ENCODE results near the gene PTTG1IP.

The PTTG1IP gene

GRCh38 chr21:44888581-44889550, 15.4 kb upstream of the PTTG1IP start:
- ChIA-PET POLR2A (no interaction called here), CTCF (interaction anchor here (1.2 to 10.9 kb wide), 2 partner anchors 19 to 42 kb away, joined by 3 to 104 read pairs; no protein-coding TSS in a partner anchor)
- TF ChIP-seq, protein P1, sequence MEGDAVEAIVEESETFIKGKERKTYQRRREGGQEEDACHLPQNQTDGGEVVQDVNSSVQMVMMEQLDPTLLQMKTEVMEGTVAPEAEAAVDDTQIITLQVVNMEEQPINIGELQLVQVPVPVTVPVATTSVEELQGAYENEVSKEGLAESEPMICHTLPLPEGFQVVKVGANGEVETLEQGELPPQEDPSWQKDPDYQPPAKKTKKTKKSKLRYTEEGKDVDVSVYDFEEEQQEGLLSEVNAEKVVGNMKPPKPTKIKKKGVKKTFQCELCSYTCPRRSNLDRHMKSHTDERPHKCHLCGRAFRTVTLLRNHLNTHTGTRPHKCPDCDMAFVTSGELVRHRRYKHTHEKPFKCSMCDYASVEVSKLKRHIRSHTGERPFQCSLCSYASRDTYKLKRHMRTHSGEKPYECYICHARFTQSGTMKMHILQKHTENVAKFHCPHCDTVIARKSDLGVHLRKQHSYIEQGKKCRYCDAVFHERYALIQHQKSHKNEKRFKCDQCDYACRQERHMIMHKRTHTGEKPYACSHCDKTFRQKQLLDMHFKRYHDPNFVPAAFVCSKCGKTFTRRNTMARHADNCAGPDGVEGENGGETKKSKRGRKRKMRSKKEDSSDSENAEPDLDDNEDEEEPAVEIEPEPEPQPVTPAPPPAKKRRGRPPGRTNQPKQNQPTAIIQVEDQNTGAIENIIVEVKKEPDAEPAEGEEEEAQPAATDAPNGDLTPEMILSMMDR (IDR thresholded peaks at IDR 0.05; ENCODE audit: control extremely low read depth, extremely low read depth, low read depth, missing control alignments): no peak
- no peak for DNase-seq (ENCODE audit: extremely low spot score)

DNA sequence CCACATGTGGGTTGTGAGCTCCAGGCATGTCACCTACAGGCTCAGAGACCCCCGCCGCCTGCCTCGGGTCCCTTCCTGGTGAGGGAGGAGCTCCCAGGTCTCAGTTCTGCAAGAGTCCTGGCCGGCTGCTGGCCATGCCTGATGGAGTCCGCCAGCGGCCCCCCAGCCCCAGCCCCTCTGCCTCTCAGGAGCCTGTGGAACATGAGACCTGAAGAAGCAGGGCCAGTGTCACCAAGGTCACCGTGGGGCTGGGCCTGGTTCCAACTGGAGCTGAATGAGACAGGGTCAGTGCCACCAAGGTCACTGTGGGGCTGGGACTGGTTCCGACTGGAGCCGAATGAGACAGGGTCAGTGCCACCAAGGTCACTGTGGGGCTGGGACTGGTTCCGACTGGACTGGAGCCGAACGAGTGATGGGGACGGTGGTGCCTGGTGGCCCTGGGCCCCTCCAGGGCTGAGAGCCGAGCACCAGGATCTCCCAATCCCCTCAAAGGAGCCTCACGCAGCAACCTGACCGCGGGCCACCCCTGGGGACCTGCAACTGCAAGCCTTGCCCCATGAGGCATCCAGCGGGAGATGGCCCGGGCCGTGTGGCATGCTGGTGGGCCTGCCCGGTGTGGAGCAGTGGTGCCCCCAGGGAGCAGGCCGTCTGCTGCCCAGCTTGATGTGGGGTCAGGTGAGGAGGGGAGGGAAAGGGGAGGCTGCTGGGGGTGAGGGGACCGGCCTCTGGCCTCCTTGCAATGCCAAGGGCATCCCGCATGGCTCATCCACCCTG, 14.5 kb upstream of the PTTG1IP start:
- TF ChIP-seq, protein P1 (IDR thresholded peaks at IDR 0.05; ENCODE audit: control extremely low read depth, extremely low read depth, low read depth, missing control alignments): no peak
- CTCF ChIA-PET: interaction anchor here (0.6 to 10.9 kb wide), 3 partner anchors 20 to 250 kb away, joined by 3 to 104 read pairs (median 4); no protein-coding TSS in a partner anchor
- POLR2A ChIA-PET: no interaction called here
- no peak for DNase-seq (ENCODE audit: extremely low spot score)

DNA sequence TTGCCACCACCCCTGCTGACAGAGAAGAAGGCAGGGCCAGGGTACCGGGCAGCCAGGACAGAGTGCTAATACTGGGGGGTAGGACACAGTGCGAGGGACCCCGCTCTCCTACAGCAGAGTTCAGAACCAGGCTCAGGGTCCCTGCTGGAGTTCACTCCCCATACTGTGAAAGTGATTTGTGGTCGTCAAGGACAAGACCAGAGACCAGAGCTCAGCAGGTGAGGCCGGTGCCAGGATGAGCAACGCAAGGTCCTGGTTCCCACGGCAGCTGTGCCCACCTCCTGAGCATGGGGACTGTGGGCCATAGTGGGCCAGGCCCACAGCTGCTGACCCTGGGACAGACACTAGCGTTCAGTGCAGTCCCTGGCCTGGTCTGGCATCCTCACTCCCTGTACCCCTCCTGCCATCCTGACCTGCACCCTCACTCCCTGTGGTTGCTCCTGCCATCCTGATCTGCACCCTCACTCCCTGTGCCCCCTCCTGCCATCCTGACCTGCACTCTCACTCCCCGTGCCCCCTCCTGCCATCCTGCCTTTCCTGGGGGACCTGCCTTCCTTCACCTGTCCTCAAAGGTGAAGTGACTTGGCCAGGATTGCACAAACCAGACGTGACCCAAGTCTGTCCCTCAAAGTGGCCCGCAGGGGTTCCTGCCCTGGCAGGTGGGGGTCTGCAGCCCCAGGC, 13.8 kb upstream of the PTTG1IP start:
- TF ChIP-seq, protein P1 (IDR thresholded peaks at IDR 0.05; ENCODE audit: control extremely low read depth, extremely low read depth, low read depth, missing control alignments): no peak
- no peak for DNase-seq (ENCODE audit: extremely low spot score)
- ChIA-PET POLR2A (no interaction called here), CTCF (interaction anchor here (10.9 kb wide), 1 partner anchor 43 kb away, joined by 104 read pairs; no protein-coding TSS in a partner anchor)

DNA sequence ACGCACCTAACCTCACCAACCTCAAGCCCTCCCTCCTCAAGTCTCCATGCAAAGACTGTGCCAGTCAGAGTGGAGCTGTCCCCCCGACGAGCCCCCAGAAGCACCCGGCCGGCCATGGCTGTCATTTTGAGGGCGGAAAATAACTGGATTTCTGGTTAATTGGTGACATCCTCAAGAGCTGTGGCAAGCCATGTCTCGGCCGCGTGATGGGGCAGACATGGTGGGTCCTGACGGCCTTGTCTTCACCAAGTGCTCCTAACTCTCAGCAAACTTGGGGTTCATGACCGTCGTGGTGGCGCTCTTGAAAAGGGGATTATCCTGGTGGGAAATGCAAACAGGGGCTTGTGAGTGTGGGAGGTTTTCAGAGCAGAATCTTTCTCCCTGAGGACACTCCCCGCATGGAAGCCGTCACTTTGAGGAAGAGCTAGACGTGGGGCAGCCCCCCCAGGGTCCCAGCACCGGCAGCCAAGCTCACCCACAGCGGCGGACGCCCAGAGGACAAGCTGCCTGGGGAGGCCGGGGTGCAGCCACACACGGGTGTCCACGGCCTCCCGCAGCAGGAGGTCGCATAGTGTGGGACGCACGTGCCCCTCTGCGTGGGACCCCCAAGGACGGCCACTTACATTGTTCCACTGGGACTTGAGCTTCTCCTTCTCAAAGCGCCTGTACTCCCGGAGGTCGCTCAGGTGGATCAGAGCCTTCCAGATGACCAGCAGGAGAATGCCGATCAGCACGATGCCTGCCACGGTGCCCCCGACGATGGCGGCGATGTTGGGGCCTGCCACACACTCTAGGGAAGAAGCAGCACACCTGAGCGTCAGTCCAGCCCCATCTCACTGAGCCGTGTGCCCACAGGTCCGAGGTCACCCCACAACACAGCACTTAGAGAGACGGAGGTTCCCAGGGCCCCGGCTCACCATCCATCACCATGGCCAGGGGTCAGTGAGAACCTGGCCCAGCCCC, 12.9 kb upstream of the PTTG1IP start:
- ChIA-PET CTCF (interaction anchor here (10.9 kb wide), 1 partner anchor 44 kb away, joined by 104 read pairs; no protein-coding TSS in a partner anchor), POLR2A (no interaction called here)
- DNase-seq (ENCODE audit: extremely low spot score): no peak
- TF ChIP-seq, protein P1 (IDR thresholded peaks at IDR 0.05; ENCODE audit: control extremely low read depth, extremely low read depth, low read depth, missing control alignments): no peak

DNA sequence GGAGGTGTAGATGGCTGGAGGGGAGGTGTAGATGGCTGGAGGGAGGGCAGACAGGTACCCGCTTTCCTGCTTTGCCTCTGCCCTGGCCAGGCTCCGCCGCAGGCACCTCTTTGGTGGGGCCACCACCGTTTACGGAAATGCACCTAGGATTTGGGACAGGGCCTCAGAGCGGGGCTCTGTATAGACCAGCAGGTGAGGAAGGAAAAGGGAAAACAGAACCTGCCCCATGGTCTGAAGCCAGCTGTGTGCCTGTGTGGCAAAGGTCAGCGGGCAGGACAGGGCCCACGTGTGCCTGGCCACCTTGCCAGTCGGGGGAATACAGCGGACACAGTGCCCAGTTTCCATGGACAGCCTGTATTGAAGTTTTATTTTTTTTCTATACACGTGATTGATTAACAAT, 12.1 kb upstream of the PTTG1IP start:
- ChIA-PET POLR2A (no interaction called here), CTCF (no interaction called here)
- no peak for DNase-seq (ENCODE audit: extremely low spot score)
- TF ChIP-seq, protein P1 (IDR thresholded peaks at IDR 0.05; ENCODE audit: control extremely low read depth, extremely low read depth, low read depth, missing control alignments): no peak
